Stimulated activated CD8-positive, alpha-beta memory T cell treated with anti-CD3 and anti-CD28 coated beads, Interleukin-7, amount 100 ng/mL, for 1 hour (primary cell): ENCODE measurements around the gene PHLPP1.

ENCODE experiments used
- DNase-seq, 2 donors: peaks; one replicate each; pipeline ENCODE4 v3.0.0-alpha.2; 2020; ENCODE audit warnings: low read depth in 2 of 2

Gene PHLPP1

DNA sequence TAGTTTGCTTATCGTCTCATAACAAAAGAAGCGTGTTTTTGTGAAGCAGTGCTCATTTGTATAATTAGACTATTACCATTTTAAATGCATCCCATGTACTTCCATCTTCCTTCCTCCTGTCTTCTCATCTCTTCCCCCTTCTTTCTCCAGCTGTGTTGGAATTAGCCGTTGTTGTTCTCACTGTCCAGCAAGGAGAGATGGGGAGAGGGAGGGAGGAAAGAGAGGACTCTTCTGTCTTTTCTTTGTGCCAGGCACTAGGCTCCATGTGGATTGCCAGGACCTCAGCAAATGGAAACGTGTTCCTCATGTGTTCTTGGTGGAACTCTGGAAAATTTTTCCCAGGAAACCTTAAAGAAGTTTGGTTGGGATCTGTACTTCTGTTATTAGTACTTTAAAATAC lies 131.7 kb downstream of the PHLPP1 start:
- DNase-seq: no peak

DNA sequence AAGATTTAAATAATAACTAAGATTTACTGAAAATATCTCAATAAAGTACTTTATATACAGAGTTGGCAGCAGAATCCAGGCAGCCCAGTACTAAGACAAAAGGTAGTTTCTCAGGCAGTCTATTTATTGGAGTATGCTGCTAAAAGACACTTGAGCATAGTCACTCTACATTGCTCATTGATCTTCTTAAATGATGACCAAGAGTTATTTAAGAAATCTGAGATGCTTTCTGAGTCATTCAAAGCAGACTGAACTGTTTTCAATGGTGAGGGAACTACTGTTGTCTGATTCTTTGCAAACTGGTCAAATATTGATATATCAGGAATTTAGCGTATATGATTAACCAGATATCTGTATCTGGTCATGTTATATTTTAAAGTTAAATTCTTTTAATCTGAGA lies 133.6 kb downstream of the PHLPP1 start:
- DNase-seq: no peak

DNA sequence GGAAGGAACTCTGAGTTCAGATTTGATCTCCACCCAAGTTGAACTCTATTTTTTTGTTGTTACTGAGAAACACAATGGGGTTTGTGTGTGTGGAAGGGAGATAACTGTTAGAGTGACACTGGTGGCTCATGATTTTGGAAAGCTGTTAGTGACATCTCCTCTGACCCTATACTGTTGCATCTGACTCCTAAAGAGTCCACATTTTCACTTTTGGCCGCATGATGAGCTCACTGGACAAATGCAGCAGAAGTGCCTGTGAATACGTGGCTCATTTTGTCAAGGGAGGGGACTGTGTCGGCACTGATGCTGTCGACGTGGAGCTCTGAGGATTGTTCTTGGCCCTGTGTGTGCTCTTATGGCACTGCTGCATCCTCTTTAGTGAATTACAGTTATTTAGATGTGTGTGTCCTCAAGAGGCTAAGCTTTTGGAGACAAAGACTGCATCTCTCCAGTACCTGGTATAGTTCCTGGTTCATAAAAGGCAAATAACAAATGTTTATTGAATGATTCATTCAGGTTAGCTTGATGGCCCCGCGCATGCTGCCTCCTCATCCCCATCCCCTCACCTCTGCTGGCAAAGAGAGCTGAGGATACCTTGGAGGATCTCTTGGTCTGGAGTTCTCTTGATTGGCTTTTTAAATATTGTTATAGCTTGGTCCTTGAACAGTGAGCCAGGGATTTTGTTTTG lies 135.4 kb downstream of the PHLPP1 start:
- no peak for DNase-seq

DNA sequence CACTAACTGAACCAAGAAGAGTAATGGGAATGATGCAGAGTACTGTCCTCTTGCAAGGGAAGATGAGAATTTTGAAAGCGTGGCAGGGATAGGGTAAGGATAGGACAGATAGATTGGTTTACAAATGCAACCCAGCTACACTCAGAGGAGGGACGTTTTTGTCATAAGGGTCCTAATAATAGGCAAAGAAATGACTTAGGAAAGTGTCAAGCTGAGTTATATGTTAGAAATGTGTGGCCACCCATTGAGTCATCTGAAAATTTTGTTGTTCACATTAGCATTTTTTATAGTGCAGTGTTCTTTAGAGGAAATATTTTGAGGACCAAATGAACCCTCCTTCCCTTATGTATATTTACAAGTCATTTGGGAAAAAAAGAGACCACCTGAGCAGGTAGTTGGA lies 137.5 kb downstream of the PHLPP1 start:
- no peak for DNase-seq

DNA sequence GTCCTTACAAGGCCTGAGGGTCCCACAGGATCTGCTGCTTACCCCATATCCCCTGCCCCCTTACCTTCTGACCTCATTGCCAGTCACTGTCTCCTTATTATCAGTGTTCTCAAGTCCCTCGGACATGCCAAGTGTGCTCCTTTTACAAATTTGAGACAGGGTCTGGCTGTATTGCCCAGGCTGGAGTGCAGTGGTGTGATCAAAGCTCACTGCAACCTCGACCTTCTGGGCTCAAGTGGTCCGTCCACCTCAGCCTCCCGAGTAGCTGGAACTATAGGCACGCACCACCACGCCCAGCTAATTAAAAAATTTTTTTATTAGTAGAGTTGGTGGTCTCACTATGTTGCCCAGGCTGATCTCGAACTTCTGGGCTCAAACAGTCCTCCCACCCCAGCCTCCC lies 141.0 kb downstream of the PHLPP1 start:
- no peak for DNase-seq

GRCh38 chr18:62857263-62857976 lies 142.1 kb downstream of the PHLPP1 start:
- no peak for DNase-seq

DNA sequence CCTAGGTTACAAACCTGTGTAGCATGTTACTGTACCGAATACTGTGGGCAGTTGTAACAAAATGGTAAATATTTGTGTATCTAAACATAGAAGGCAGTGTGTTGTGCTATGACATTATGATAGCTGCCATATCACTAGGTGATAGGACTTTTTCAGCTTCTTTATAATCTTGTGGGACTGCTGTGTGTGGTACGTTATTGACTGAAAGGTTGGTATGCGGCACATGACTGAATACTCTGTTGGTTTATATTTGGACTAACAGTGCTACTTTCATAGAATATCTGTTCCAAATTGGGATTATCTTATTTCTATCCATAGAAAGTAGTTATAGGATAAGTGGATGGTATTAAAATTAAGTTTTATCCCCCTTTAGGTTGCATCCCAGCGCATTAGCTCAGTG lies 144.7 kb downstream of the PHLPP1 start:
- no peak for DNase-seq

GRCh38 chr18:62862466-62862865 lies 147.1 kb downstream of the PHLPP1 start:
- DNase-seq: no peak

- DNase-seq: no peak
These were observed 148.2 kb downstream of the PHLPP1 start for GRCh38 chr18:62863579-62864001.

DNA sequence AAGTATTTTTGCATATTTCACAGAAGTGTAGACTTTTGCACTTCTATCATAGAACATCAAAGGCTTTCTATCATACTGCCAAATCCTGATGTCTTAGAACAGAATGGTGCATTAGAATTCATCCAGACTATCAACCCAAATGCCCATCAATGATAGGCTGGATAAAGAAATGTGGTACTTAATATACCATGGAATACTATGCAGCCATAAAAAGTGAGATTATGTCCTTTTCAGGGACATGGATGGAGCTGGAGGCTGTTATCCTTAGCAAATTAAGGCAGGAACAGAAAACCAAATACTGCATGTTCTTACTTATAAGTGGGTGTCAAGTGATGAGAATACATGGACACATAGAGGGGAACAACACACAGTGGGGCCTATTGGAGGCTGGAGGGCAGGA lies 150.2 kb downstream of the PHLPP1 start:
- DNase-seq: no peak

GRCh38 chr18:62867534-62867933 lies 152.2 kb downstream of the PHLPP1 start:
- DNase-seq: no peak

DNA sequence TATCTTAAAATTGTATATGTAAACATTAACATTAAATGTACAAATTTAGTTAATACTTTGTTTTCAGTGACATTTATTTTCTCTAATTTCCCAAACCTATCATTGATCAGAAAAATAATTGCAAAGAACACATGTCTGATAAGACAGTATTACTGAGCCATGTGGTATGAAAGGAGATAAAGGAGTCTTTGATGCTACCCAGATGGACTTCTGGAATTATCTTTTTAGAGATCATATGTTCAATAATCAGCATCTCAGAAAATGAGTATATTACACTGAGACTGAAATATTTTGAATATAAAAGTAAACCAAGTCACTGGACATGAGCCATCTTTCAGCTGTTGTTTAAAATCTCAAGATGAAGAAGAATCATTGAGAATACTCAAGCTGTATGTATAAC lies 153.3 kb downstream of the PHLPP1 start:
- DNase-seq: no peak

DNA sequence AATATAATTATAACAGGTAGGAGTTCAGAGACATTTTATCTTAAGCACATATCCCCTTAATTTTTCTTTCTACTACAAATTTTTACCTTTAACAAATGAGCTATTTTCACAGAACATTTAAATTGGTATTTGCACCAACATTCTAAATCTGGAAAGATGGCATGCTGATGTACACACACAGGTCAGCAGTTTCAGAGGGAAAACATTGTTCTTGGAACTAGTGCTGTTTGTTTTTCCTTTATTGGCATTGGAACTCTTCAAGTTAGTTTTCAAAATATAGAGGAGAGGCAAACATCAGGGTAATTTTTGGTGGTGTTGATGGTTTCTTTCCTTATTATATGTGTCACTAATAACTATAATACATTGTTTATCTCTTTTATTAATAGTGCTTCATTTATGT lies 155.3 kb downstream of the PHLPP1 start:
- DNase-seq: no peak

- no peak for DNase-seq
These were observed 160.0 kb downstream of the PHLPP1 start for GRCh38 chr18:62875323-62875722.

GRCh38 chr18:62876111-62876510 lies 160.8 kb downstream of the PHLPP1 start:
- DNase-seq: no peak

- DNase-seq: no peak
These were observed 161.5 kb downstream of the PHLPP1 start for GRCh38 chr18:62876828-62877227.

GRCh38 chr18:62877411-62878221 lies 162.3 kb downstream of the PHLPP1 start:
- no peak for DNase-seq

GRCh38 chr18:62878305-62878704 lies 163.0 kb downstream of the PHLPP1 start:
- DNase-seq: no peak

DNA sequence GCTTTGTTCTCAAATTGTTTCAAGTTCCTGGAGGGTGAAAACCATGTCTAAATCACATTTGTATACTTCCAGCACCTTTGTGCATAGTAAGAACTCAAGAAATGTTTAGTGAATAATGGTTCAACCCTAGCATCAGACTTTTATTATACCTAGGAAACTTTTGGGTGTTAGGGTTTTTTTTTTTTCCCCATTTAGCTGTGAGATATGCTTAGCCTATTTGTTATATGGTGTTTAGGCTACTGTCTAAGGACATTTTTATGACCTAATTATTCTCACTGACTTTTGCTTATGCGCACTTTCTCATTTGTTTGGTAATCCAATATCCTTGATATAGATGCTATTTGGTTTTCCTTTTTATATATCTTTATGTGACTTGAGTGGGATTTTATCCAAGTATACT lies 164.7 kb downstream of the PHLPP1 start:
- no peak for DNase-seq

GRCh38 chr18:62880673-62881364 lies 165.5 kb downstream of the PHLPP1 start:
- no peak for DNase-seq

- no peak for DNase-seq
These were observed 166.2 kb downstream of the PHLPP1 start for GRCh38 chr18:62881509-62882016.
